Measurements from ENCODE around the gene GAS7. TPM values are rescaled to one million over a fixed set of nuclear protein-coding genes. Genes with fewer than 3 reads are reported as not detected.

Gene GAS7
- 10 to 100 TPM in 3 of 8 experiments, 1 to 10 TPM in 5; 4.1 to 37.7 (median 9.7) TPM for total RNA-seq

GRCh38 chr17:10198509-10199249 lies at the start of gene GAS7:
GAS7 (minus strand) TSS chr17:10198606.
- Histone ChIP-seq H3K4me3 (peak within 1 kb of the TSS; percentile 54 to 85 (median 61)), H3K4me1 (replicated peaks in 1 of 2) (no peaks in the 10 kb centered on the region), H3K27ac (no peak within 1 kb of the TSS)
- in situ Hi-C loops (cut with MboI; ENCODE audit: low pct_unique_long_range_greater_than_20kb in 2 of 9, low sequenced_read_pairs in 9 of 9, unreplicated experiment in 9 of 9): loop anchor here in 1 of 9 experiments (25.0 kb wide), 1 partner anchor 236 kb away; no protein-coding TSS in a partner anchor
- 1 to 7% methylated on average over 3 to 11 of the region's 86 CpGs; no CpG with 5 or more reads in 8 of the 10 experiments for WGBS, 10 experiments
- peak; percentile 77 to 89 (median 83) for ATAC-seq (replicated peaks in 6 of 8)

GRCh38 chr17:10247810-10248209 lies 49.4 kb upstream of the GAS7 start:
- Histone ChIP-seq H3K4me1 (replicated peaks in 1 of 2) (no peaks in the 10 kb centered on the region), H3K27ac (no peak overlapping the region), H3K4me3 (no peak overlapping the region)
- in situ Hi-C loops (cut with MboI; ENCODE audit: low pct_unique_long_range_greater_than_20kb in 2 of 9, low sequenced_read_pairs in 9 of 9, unreplicated experiment in 9 of 9): loop anchor here in 1 of 9 experiments (25.0 kb wide), 1 partner anchor 286 kb away; no protein-coding TSS in a partner anchor
- 0 to 100% (median 70%) methylated on average over 1 to 4 of the region's 4 CpGs; no CpG with 5 or more reads in 2 of the 10 experiments for WGBS, 10 experiments
- ATAC-seq (replicated peaks in 6 of 8): no peak

DNA sequence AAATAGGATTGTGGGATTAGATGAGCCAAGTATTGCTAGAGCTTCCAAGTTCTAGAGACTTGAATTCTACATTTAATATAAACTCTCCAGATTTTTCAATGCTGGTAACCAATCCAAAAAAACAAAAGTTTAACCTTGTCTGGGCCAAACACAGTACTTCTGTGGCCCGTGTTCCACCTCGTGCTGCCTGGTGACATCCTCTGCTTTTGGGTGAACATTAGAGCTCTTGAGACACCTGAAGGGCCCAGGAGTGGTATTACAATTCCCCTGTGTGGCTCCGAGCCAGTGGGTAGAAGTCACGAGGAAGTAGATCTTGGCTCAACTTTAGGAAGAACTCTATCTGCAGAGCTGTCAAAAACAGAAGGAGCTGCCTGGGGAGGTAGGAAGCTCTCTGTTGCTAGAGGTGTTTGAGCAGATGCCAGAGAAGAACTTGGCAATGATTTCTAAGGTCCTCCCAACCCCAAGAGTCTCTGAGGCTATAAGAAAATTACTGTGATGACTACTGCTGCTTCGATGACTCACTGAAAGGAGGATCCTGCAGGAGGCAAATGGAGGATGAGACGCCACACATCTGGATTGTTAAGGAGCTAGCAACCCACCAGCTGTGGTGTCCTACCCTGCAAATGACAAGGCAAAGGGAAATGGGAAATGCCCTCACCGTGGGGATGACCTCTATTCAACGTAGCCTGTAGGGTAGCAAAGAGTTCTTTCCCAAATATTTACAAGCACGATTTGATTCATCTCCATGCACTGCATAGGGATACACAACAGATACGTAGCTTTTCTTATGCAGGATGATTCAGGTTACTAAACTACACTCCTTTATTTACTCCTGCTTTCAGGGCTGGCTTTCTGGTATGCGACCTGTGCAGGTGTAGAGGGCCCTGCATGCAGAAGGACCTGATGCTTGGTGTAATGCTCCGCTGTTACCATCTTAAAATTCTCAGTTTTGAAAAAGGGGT lies 45.8 kb upstream of the GAS7 start:
- no peak overlapping the region for H3K4me3 ChIP-seq
- in situ Hi-C loops (cut with MboI; ENCODE audit: low pct_unique_long_range_greater_than_20kb in 2 of 9, low sequenced_read_pairs in 9 of 9, unreplicated experiment in 9 of 9): loop anchor here in 1 of 9 experiments (25.0 kb wide), 1 partner anchor 282 kb away; no protein-coding TSS in a partner anchor
- no peaks in the 10 kb centered on the region for H3K4me1 ChIP-seq (replicated peaks in 1 of 2)
- ATAC-seq (replicated peaks in 6 of 8): peak in 2 of 8 experiments; percentile 99
- H3K27ac ChIP-seq: no peak overlapping the region
- 24 to 82% (median 73%) methylated on average over 2 to 9 of the region's 12 CpGs; no CpG with 5 or more reads in 1 of the 10 experiments for WGBS, 10 experiments

- in situ Hi-C loops (cut with MboI; ENCODE audit: low pct_unique_long_range_greater_than_20kb in 2 of 9, low sequenced_read_pairs in 9 of 9, unreplicated experiment in 9 of 9): loop anchor here in 1 of 9 experiments (25.0 kb wide), 1 partner anchor 279 kb away; no protein-coding TSS in a partner anchor
- no peak for ATAC-seq (replicated peaks in 6 of 8)
- 64 to 93% (median 87%) methylated on average over 2 to 4 of the region's 4 CpGs; no CpG with 5 or more reads in 2 of the 10 experiments for WGBS, 10 experiments
- Histone ChIP-seq H3K4me1 (replicated peaks in 1 of 2) (no peaks in the 10 kb centered on the region), H3K4me3 (no peak overlapping the region), H3K27ac (no peak overlapping the region)
These were observed 43.4 kb upstream of the GAS7 start for GRCh38 chr17:10241781-10242180.

- no peak overlapping the region for H3K27ac ChIP-seq
- ATAC-seq (replicated peaks in 6 of 8): peak in 2 of 8 experiments; percentile 83 to 98
- 0 to 100% (median 60%) methylated on average over 1 to 2 of the region's 2 CpGs; no CpG with 5 or more reads in 3 of the 10 experiments for WGBS, 10 experiments
- H3K4me3 ChIP-seq: no peak overlapping the region
- in situ Hi-C loops (cut with MboI; ENCODE audit: low pct_unique_long_range_greater_than_20kb in 2 of 9, low sequenced_read_pairs in 9 of 9, unreplicated experiment in 9 of 9): loop anchor here in 1 of 9 experiments (25.0 kb wide), 1 partner anchor 276 kb away; no protein-coding TSS in a partner anchor
- H3K4me1 ChIP-seq (replicated peaks in 1 of 2): no peaks in the 10 kb centered on the region
These were observed 40.3 kb upstream of the GAS7 start for GRCh38 chr17:10238661-10239060.

- Histone ChIP-seq H3K27ac (no peak overlapping the region), H3K4me1 (replicated peaks in 1 of 2) (no peaks in the 10 kb centered on the region), H3K4me3 (no peak overlapping the region)
- WGBS, 10 experiments: 18 to 100% (median 75%) methylated on average over 1 to 4 of the region's 5 CpGs; no CpG with 5 or more reads in 3 of the 10 experiments
- ATAC-seq (replicated peaks in 6 of 8): no peak
- in situ Hi-C loops (cut with MboI; ENCODE audit: low pct_unique_long_range_greater_than_20kb in 2 of 9, low sequenced_read_pairs in 9 of 9, unreplicated experiment in 9 of 9): loop anchor here in 1 of 9 experiments (25.0 kb wide), 1 partner anchor 272 kb away; no protein-coding TSS in a partner anchor
These were observed 35.6 kb upstream of the GAS7 start for GRCh38 chr17:10234033-10234432.

- in situ Hi-C loops (cut with MboI; ENCODE audit: low pct_unique_long_range_greater_than_20kb in 2 of 9, low sequenced_read_pairs in 9 of 9, unreplicated experiment in 9 of 9): loop anchor here in 1 of 9 experiments (25.0 kb wide), 1 partner anchor 271 kb away; no protein-coding TSS in a partner anchor
- H3K4me3 ChIP-seq: no peak overlapping the region
- 50 to 86% (median 78%) methylated on average over 1 to 2 of the region's 2 CpGs; no CpG with 5 or more reads in 6 of the 10 experiments for WGBS, 10 experiments
- H3K27ac ChIP-seq: no peak overlapping the region
- no peak for ATAC-seq (replicated peaks in 6 of 8)
- H3K4me1 ChIP-seq (replicated peaks in 1 of 2): no peaks in the 10 kb centered on the region
These were observed 34.8 kb upstream of the GAS7 start for GRCh38 chr17:10233161-10233560.

DNA sequence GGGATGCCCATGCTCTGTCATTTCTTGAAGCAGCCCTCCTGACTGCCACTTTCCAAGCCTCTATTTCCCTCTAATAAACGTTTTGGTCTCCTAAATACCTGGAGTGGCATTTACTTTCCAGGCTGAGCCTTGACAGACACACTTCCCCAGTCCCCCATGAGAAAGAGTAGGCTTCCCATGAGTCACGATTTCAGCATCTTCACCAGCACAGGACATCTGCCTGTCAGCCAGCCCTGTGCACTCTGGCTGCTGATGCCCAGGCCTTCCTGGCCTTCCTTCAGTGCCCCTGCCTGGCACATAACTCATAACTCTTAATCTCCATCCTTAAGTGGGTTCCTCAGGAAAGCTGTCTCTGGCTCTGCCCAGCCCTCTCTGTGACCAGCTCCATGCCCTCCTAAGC lies 30.8 kb upstream of the GAS7 start:
- in situ Hi-C loops (cut with MboI; ENCODE audit: low pct_unique_long_range_greater_than_20kb in 2 of 9, low sequenced_read_pairs in 9 of 9, unreplicated experiment in 9 of 9): loop anchor here in 2 of 9 experiments (10.0 to 25.0 kb wide), 2 partner anchors 264 to 267 kb away; no protein-coding TSS in a partner anchor
- 0 to 100% (median 36%) methylated on average over 1 to 2 of the region's 2 CpGs; no CpG with 5 or more reads in 4 of the 10 experiments for WGBS, 10 experiments
- H3K4me3 ChIP-seq: no peak overlapping the region
- ATAC-seq (replicated peaks in 6 of 8): no peak
- no peaks in the 10 kb centered on the region for H3K4me1 ChIP-seq (replicated peaks in 1 of 2)
- no peak overlapping the region for H3K27ac ChIP-seq

GRCh38 chr17:10226930-10227695 lies 28.7 kb upstream of the GAS7 start:
- Histone ChIP-seq H3K4me3 (no peak overlapping the region), H3K4me1 (replicated peaks in 1 of 2) (no peaks in the 10 kb centered on the region), H3K27ac (no peak overlapping the region)
- 11 to 87% (median 68%) methylated on average over 1 to 6 of the region's 15 CpGs; no CpG with 5 or more reads in 6 of the 10 experiments for WGBS, 10 experiments
- in situ Hi-C loops (cut with MboI; ENCODE audit: low pct_unique_long_range_greater_than_20kb in 2 of 9, low sequenced_read_pairs in 9 of 9, unreplicated experiment in 9 of 9): loop anchor here in 2 of 9 experiments (10.0 to 25.0 kb wide), 2 partner anchors 262 to 265 kb away; no protein-coding TSS in a partner anchor
- ATAC-seq (replicated peaks in 6 of 8): peak; percentile 34 to 93 (median 64)

DNA sequence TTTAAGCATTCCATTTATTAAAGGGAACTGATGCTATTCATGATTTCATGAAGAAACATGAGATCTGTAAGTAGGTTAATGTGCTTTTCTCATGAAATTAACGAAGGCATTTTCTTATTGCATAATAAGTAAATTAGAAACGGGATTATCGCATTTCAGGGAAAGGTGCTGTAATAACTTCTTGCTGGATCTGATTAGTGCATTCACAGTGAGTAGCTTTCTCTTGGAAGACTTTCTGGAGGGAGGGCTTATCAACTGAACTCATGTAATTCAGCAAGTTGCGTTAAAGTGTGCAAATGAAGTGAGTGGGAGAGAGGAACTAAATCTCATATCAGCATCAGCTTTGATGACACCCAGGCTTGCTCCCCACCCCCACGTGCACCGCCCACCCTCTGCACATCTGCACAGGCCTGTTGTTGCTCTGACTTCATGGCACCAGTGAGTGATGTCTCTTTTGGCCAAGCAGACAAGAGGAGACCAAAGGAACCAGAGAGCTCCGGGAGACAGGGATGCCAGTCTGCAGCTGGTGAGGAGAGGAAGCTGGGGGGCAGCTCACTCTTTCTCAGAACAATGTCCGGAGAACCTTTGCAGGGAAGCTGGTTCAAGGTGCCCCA lies 26.3 kb upstream of the GAS7 start:
- Histone ChIP-seq H3K27ac (no peak overlapping the region), H3K4me1 (replicated peaks in 1 of 2) (no peaks in the 10 kb centered on the region), H3K4me3 (no peak overlapping the region)
- WGBS, 10 experiments: 3 to 100% (median 79%) methylated on average over 2 to 5 of the region's 8 CpGs
- in situ Hi-C loops (cut with MboI; ENCODE audit: low pct_unique_long_range_greater_than_20kb in 2 of 9, low sequenced_read_pairs in 9 of 9, unreplicated experiment in 9 of 9): loop anchor here in 2 of 9 experiments (10.0 to 25.0 kb wide), 2 partner anchors 260 to 262 kb away; no protein-coding TSS in a partner anchor
- no peak for ATAC-seq (replicated peaks in 6 of 8)

GRCh38 chr17:10219193-10219592 lies 20.8 kb upstream of the GAS7 start:
- in situ Hi-C loops (cut with MboI; ENCODE audit: low pct_unique_long_range_greater_than_20kb in 2 of 9, low sequenced_read_pairs in 9 of 9, unreplicated experiment in 9 of 9): no loop called here
- Histone ChIP-seq H3K4me3 (no peak overlapping the region), H3K4me1 (replicated peaks in 1 of 2) (peaks cover 10 to 11% of the 10 kb centered on the region in 2 donors), H3K27ac (no peak overlapping the region)
- ATAC-seq (replicated peaks in 6 of 8): peak in 2 of 8 experiments; percentile 78 to 87
